CD4-positive, CD25-positive, alpha-beta regulatory T cell (primary cell): Measurements from ENCODE around the gene LYPD6B. TPM values are rescaled to one million over a fixed set of nuclear protein-coding genes. Genes with fewer than 3 reads are reported as not detected.

Experiments used
- ATAC-seq, 2 donors: fragments of 150-1000 bp; cut with Tn5 transposase; one replicate each; pipeline ENCODE4 v1.10.0; 2021; ENCODE audit warnings: low read depth in 2 of 2, moderate number of reproducible peaks in 2 of 2, moderate library complexity in 1 of 2
- DNase-seq, 3 donors: peaks; one replicate each; pipeline versions ENCODE4 v3.0.0 to v3.0.0-alpha.2; 2012 to 2022; ENCODE audit warnings: mixed read lengths in 1 of 3
- H3K27ac ChIP-seq: one replicate; pipeline ENCODE4 v1.7.0; 2013; ENCODE audit warnings: mild to moderate bottlenecking, low read length; ENCODE audit not compliant: insufficient read depth, poor library complexity, severe bottlenecking
- H3K27me3 ChIP-seq: one replicate; pipeline ENCODE4 v1.7.0; 2013; ENCODE audit warnings: low read length; ENCODE audit not compliant: control insufficient read depth, insufficient read depth
- H3K36me3 ChIP-seq: one replicate; pipeline ENCODE4 v1.7.0; 2013; ENCODE audit warnings: mild to moderate bottlenecking, low read length, moderate library complexity; ENCODE audit not compliant: control insufficient read depth, insufficient read depth
- H3K4me1 ChIP-seq: 2 replicates; pipeline ENCODE4 v1.7.0; 2013; ENCODE audit warnings: mild to moderate bottlenecking, low read length; ENCODE audit not compliant: insufficient read depth, control insufficient read depth, poor library complexity, severe bottlenecking
- H3K4me3 ChIP-seq: one replicate; pipeline ENCODE4 v1.7.0; 2013; ENCODE audit warnings: low read depth, mild to moderate bottlenecking, low read length, moderate library complexity
- H3K9me3 ChIP-seq, 2 experiments: 1 replicate in 1 of 2; 2 replicates in 1 of 2; pipeline ENCODE4 v1.7.0; 2013; ENCODE audit warnings: low read length in 2 of 2, mild to moderate bottlenecking in 1 of 2, moderate library complexity in 1 of 2; ENCODE audit not compliant: control insufficient read depth in 2 of 2
- H3K27ac Mint-ChIP-seq, 3 donors: one replicate each; pipeline ENCODE4 v1.8.0; 2020 to 2022; ENCODE audit warnings: mild to moderate bottlenecking in 3 of 3, mixed read lengths in 3 of 3, moderate library complexity in 2 of 3
- H3K27me3 Mint-ChIP-seq: one replicate; pipeline ENCODE4 v1.8.0; 2022; ENCODE audit warnings: mild to moderate bottlenecking, mixed read lengths
- H3K36me3 Mint-ChIP-seq: one replicate; pipeline ENCODE4 v1.8.0; 2020; ENCODE audit warnings: mixed read lengths
- H3K4me1 Mint-ChIP-seq, 4 donors: one replicate each; pipeline ENCODE4 v1.8.0; 2020 to 2022; ENCODE audit warnings: mixed read lengths in 4 of 4, mild to moderate bottlenecking in 1 of 4
- H3K4me3 Mint-ChIP-seq, 4 donors: one replicate each; pipeline ENCODE4 v1.8.0; 2020 to 2022; ENCODE audit warnings: mild to moderate bottlenecking in 4 of 4, mixed read lengths in 4 of 4, moderate library complexity in 3 of 4
- H3K9me3 Mint-ChIP-seq, 7 donors: one replicate each; pipeline ENCODE4 v1.8.0; 2020 to 2022; ENCODE audit warnings: mixed read lengths in 7 of 7, mild to moderate bottlenecking in 3 of 7, moderate library complexity in 2 of 7
- polyA plus RNA-seq, 4 donors: library from polyadenylated mRNA; unstranded; fragments of 300-500 nt; fragmentation: Illumina TruSeq; gene quantifications; one replicate each; pipeline ENCODE4 v1.2.3, GENCODE V29; 2021
- total RNA-seq: library from RNA; stranded (reverse); gene quantifications from one replicate; pipeline ENCODE4 v1.2.3, GENCODE V29; 2022

LYPD6B gene
- total and polyA plus RNA-seq, 5 donors from 2014 or later = not detected

DNA sequence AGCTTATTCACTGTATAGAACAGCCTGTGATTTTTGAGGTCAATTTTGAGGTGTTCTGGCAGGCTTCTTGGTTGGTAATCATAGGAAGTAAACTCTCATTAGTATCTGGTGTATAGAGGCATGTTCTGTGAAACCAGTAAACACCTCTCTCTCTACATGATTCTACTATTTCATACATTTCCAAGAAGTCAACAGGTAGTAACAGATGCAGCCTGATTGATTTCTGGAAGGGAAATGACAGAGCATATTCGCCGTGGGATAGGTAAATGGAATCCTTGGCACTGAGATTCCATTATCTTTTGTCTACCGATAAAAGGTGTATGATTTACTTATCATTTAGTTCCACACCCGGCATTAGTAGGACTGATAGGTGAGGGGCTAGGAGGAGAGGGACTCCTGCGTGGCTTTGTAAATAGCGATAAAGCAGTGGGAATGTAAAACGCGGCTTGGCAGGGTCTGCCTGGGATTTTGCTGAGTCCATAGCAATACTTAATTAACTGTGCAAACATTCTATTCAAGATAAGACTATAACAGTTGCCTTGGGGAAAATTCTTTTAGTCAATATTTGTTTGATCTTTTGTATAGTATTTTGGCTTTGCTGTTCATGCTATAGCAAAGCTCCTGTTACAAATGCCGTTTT is 32.3 kb downstream of the LYPD6B start:
- no peak overlapping the region for H3K27ac Mint-ChIP-seq
- H3K36me3 Mint-ChIP-seq = no peaks in the 10 kb centered on the region

GRCh38 chr2:149075105-149075504 is 36.6 kb downstream of the LYPD6B start:
- Mint-ChIP-seq H3K27ac (no peak overlapping the region), H3K4me3 (no peak overlapping the region), H3K36me3 (no peaks in the 10 kb centered on the region), H3K4me1 (no peaks in the 10 kb centered on the region), H3K9me3 (no peaks in the 10 kb centered on the region), H3K27me3 (peaks cover 36% of the 10 kb centered on the region)
- H3K27ac ChIP-seq = no peak overlapping the region
- no peak overlapping the region for H3K4me3 ChIP-seq
- DNase-seq (no peak), ATAC-seq (no peak)
- H3K27me3 ChIP-seq = peaks cover 4% of the 10 kb centered on the region
- no peaks in the 10 kb centered on the region for H3K9me3 ChIP-seq
- no peaks in the 10 kb centered on the region for H3K36me3 ChIP-seq
- H3K4me1 ChIP-seq = no peaks in the 10 kb centered on the region

More for the DNA sequence above, 32.3 kb downstream of the LYPD6B start:
- Histone ChIP-seq H3K36me3 (no peaks in the 10 kb centered on the region), H3K4me3 (no peak overlapping the region), H3K27me3 (no peaks in the 10 kb centered on the region), H3K9me3 (no peaks in the 10 kb centered on the region), H3K27ac (no peak overlapping the region), H3K4me1 (no peaks in the 10 kb centered on the region)
- Mint-ChIP-seq H3K4me1 (peaks cover 0 to 4% (median 2%) of the 10 kb centered on the region in 4 donors), H3K4me3 (no peak overlapping the region), H3K27me3 (peaks cover 23% of the 10 kb centered on the region), H3K9me3 (peaks cover 0 to 2% (median 0%) of the 10 kb centered on the region in 7 donors)
- DNase-seq = no peak
- no peak for ATAC-seq

DNA sequence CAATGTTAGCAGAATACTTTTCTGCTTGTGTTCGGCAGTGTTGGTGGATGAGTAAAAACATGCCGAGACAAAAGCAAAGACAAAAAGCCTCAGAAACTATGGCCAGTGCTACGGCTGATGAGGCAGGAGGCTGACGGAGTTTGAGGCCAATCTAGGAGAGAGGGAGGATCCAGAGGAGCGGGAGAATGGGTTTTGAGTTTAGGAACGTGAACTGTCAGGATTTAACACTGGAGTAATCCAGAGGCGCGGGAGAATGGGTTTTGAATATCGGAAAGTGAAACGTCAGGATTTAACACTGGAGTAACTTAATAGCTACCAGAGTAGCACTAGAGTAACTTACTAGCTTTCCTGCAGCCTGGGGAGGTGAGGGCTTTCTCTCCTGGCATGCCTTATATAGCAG is 37.4 kb downstream of the LYPD6B start:
- Histone ChIP-seq H3K27me3 (peaks cover 4% of the 10 kb centered on the region), H3K9me3 (no peaks in the 10 kb centered on the region), H3K36me3 (no peaks in the 10 kb centered on the region), H3K27ac (no peak overlapping the region), H3K4me3 (no peak overlapping the region), H3K4me1 (no peaks in the 10 kb centered on the region)
- no peak for ATAC-seq
- Mint-ChIP-seq H3K9me3 (no peaks in the 10 kb centered on the region), H3K36me3 (no peaks in the 10 kb centered on the region), H3K4me3 (no peak overlapping the region), H3K27ac (no peak overlapping the region), H3K4me1 (no peaks in the 10 kb centered on the region), H3K27me3 (peaks cover 32% of the 10 kb centered on the region)
- no peak for DNase-seq

- ATAC-seq (no peak), DNase-seq (no peak)
- H3K27me3 ChIP-seq = peaks cover 4% of the 10 kb centered on the region
- Mint-ChIP-seq H3K4me1 (no peaks in the 10 kb centered on the region), H3K27ac (no peak overlapping the region), H3K9me3 (no peaks in the 10 kb centered on the region), H3K36me3 (no peaks in the 10 kb centered on the region), H3K27me3 (peaks cover 26% of the 10 kb centered on the region), H3K4me3 (no peak overlapping the region)
- H3K4me1 ChIP-seq = no peaks in the 10 kb centered on the region
- H3K9me3 ChIP-seq = no peaks in the 10 kb centered on the region
- H3K36me3 ChIP-seq = no peaks in the 10 kb centered on the region
- H3K27ac ChIP-seq = no peak overlapping the region
- H3K4me3 ChIP-seq = no peak overlapping the region
These were observed 38.4 kb downstream of the LYPD6B start for GRCh38 chr2:149076863-149077412.

GRCh38 chr2:149077861-149078260 is 39.4 kb downstream of the LYPD6B start:
- ATAC-seq = no peak
- Histone ChIP-seq H3K27me3 (peaks cover 4% of the 10 kb centered on the region), H3K36me3 (no peaks in the 10 kb centered on the region), H3K4me3 (no peak overlapping the region), H3K4me1 (no peaks in the 10 kb centered on the region), H3K9me3 (no peaks in the 10 kb centered on the region), H3K27ac (no peak overlapping the region)
- Mint-ChIP-seq H3K36me3 (no peaks in the 10 kb centered on the region), H3K4me1 (peaks cover 0 to 3% (median 0%) of the 10 kb centered on the region in 4 donors), H3K27me3 (peaks cover 23% of the 10 kb centered on the region), H3K4me3 (no peak overlapping the region), H3K9me3 (no peaks in the 10 kb centered on the region), H3K27ac (no peak overlapping the region)
- DNase-seq = no peak

GRCh38 chr2:149080099-149080498 is 41.6 kb downstream of the LYPD6B start:
- no peaks in the 10 kb centered on the region for H3K36me3 ChIP-seq
- peaks cover 25% of the 10 kb centered on the region for H3K27me3 Mint-ChIP-seq
- H3K4me3 ChIP-seq = no peak overlapping the region
- H3K4me1 ChIP-seq = no peaks in the 10 kb centered on the region
- no peaks in the 10 kb centered on the region for H3K9me3 ChIP-seq
- H3K36me3 Mint-ChIP-seq = no peaks in the 10 kb centered on the region
- no peak overlapping the region for H3K27ac ChIP-seq
- H3K4me1 Mint-ChIP-seq = peaks cover 0 to 3% (median 0%) of the 10 kb centered on the region in 4 donors
- no peak for DNase-seq
- no peak overlapping the region for H3K4me3 Mint-ChIP-seq
- no peaks in the 10 kb centered on the region for H3K9me3 Mint-ChIP-seq
- peaks cover 6% of the 10 kb centered on the region for H3K27me3 ChIP-seq
- H3K27ac Mint-ChIP-seq = no peak overlapping the region
- ATAC-seq = no peak

DNA sequence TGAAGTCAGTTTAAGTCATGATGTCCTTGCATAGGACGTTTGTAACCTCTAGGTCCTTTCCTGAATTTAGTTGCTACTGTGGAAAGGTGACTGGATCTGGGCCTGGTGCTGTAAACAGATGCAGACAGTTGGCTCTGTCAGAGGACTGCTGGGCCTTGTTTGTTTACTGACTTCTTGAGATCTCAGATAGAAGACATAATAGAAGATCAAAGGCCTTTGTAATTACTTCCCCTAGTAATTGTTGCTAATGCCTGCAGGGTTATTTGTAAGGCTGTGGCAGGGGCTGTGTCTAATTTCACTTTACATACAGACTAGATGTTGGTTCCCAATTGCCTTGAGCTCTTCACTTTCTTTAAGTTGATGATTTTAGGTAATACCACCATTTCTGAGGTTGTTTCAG is 42.5 kb downstream of the LYPD6B start:
- Mint-ChIP-seq H3K9me3 (peaks cover 0 to 2% (median 0%) of the 10 kb centered on the region in 7 donors), H3K27ac (no peak overlapping the region), H3K4me1 (peaks cover 0 to 3% (median 0%) of the 10 kb centered on the region in 4 donors), H3K4me3 (no peak overlapping the region), H3K27me3 (peaks cover 23% of the 10 kb centered on the region), H3K36me3 (no peaks in the 10 kb centered on the region)
- Histone ChIP-seq H3K4me3 (no peak overlapping the region), H3K9me3 (no peaks in the 10 kb centered on the region), H3K27ac (no peak overlapping the region), H3K36me3 (no peaks in the 10 kb centered on the region), H3K4me1 (no peaks in the 10 kb centered on the region), H3K27me3 (peaks cover 6% of the 10 kb centered on the region)
- ATAC-seq (no peak), DNase-seq (no peak)

GRCh38 chr2:149082079-149082478 is 43.6 kb downstream of the LYPD6B start:
- Mint-ChIP-seq H3K36me3 (no peaks in the 10 kb centered on the region), H3K27ac (no peak overlapping the region), H3K27me3 (peaks cover 20% of the 10 kb centered on the region), H3K9me3 (peaks cover 0 to 2% (median 0%) of the 10 kb centered on the region in 7 donors), H3K4me3 (no peak overlapping the region), H3K4me1 (peaks cover 0 to 3% (median 0%) of the 10 kb centered on the region in 4 donors)
- no peak overlapping the region for H3K27ac ChIP-seq
- no peak overlapping the region for H3K4me3 ChIP-seq
- no peaks in the 10 kb centered on the region for H3K36me3 ChIP-seq
- ATAC-seq (no peak), DNase-seq (no peak)
- peaks cover 6% of the 10 kb centered on the region for H3K27me3 ChIP-seq
- H3K9me3 ChIP-seq = no peaks in the 10 kb centered on the region
- H3K4me1 ChIP-seq = no peaks in the 10 kb centered on the region
